GM19023 (cell line): Measurements from ENCODE around the gene EVX1.

ENCODE experiments used
- ATAC-seq: cut with Tn5 transposase; IDR thresholded peaks from one replicate; pipeline ENCODE4 v1.9.1; 2021; ENCODE audit warnings: mild to moderate bottlenecking, moderate library complexity; ENCODE audit not compliant: unreplicated experiment

The EVX1 gene

DNA sequence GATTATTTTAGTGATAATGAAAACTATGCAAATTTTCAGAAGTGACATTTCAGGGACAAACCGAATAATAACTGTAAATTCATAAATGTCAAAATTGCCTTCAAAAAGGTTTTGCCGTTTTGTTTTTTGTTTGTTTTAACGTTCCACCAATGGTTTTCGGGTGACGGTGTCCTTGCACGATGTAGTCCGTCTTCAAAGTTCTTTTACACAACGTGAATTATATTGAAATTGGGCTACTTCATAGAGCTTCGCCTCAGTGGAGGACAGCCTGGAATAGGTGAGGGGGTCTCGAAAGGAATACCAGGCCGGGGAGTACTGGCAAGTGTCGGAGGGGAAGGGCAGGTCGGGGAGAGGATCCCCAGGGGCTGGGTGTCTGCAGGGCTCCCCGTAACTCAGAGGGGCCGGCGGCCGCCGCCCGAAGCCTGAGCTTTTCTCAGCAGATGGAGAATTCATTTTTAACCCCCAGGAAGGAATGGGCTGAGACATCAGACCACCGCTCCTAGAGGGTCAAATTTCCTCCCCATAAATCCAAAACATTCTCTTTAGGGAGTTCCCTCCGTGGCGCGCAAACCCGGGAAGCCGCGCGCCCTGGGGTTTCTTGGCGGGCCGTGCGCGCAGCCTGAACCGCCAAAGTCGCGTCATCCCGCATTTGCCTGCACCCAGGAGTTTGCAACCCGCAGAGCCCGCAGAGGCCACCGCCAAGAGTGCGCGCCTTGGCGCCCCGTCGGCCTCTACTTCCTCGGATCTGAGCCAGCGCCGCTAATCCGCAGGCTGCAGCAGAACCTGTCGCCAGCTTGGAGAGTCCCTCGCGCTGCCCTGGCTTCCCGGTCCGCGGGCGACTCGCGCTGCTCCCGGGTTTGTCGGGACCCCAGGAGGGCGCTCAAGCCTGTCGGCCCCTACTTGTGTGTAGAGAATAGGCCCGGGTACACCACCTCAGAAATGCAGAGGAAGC, 17.3 kb upstream of the EVX1 start:
- ATAC-seq = no peak

DNA sequence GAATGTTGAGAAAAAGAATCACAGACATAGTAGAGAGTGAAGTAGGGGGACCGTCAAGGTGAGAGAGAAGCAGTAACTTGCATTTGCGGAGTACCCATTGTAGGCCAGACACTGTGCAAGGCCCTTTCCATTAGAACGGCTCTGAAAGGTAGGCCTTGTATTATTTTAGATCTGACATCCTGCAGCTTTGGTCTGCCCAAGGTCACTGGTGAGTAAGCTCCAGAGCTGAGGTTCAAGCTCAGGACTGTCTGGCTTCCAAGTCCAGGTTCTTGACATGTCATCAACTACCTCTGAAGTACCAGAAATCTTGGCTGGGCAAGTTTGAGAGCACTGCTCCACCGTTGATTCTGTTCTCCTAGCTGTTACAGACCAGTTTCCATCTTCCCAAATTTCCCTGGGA, 13.2 kb upstream of the EVX1 start:
- ATAC-seq = no peak

DNA sequence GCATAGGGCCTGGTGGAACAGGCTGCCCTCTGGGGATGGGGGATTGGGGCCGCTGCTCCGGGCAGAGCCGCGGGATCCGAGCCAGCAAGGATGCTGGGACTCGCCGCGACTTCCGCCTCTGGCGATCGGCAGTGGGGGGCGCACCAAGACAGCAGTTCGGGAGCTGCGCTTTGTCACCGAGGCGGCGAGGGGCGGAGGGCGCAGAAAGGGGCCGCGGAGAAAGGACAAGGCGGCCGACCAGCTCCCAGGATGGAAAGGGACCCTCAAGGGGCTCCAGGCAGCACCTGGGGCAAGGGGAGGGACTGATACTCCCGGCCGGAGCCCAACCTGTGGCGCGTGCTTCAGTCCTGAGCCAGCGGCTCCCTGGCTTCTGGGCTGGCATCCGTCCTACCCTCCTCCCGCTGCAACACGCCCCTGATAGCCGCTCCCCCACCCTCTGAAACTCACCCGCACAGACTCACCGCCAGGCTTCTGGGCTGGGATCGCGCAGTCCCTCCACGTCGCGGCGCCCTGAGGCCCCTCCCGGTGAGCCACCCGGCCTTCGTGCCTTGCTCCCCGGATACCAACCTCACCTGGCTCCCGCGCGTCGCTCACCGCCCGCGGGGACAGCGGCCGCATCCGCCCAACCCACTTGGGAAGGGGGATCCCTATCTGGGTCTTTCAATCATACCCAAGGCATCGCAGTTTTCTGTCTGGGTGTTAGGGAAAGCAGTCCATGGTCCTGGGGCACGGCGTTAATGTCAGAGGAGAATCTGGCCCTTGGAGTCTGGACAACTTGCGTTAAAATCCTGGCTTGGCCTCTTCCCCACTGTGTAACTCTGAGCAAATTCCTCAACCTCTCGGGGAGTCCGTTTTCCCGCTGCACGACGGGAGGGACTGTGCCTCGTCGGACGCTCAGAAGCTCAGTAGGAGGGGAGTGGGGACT, 7.0 kb upstream of the EVX1 start:
- ATAC-seq = no peak

DNA sequence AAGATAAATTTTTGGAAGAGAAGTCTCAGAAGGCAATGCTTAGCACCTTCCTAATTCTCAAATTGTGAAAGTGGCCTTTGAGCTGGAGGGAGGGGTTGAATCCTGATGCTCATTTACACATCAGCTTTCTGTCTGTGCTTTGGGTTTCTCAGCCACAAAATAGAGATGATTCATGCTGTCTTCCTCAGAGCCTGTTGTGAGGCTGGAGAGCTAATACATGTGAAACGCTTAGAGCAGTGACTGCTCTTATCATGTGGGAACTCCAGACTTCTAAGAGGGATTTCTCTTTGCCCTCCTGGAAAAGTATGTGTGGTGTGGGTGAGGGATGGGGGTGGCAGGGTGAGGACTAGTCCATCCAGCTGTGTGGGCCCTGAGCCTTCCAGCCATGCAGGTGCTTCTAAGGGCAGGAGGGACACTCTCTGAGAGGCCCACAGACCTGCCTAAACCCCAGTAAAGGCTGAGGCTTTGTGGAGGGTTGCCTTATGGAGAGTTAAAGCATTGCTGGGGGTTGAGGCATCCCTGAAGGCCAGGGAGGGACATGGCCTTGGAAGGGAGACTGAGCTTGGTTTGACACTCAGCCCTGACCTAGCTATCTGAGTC, 4.8 kb upstream of the EVX1 start:
- no peak for ATAC-seq

DNA sequence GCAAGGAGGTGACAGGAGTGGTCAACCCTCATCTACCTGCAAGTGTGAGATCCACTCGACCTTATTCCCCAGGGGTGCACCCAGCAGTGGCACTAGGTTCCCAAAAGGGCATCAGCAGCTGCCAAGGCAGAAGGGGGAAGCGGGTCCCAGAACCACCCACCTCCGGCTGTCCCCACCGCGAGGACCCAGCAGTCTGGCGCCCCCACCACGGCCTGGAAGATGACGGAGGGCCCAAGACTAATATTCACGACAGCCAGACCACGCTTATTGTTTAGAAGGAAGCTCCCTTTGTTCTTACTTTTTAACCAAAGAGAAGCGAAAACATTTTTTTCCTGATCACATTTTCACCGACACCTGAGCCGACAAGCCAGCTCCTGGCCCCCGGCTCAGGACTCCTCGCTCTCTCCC, 3.6 kb upstream of the EVX1 start:
- no peak for ATAC-seq

DNA sequence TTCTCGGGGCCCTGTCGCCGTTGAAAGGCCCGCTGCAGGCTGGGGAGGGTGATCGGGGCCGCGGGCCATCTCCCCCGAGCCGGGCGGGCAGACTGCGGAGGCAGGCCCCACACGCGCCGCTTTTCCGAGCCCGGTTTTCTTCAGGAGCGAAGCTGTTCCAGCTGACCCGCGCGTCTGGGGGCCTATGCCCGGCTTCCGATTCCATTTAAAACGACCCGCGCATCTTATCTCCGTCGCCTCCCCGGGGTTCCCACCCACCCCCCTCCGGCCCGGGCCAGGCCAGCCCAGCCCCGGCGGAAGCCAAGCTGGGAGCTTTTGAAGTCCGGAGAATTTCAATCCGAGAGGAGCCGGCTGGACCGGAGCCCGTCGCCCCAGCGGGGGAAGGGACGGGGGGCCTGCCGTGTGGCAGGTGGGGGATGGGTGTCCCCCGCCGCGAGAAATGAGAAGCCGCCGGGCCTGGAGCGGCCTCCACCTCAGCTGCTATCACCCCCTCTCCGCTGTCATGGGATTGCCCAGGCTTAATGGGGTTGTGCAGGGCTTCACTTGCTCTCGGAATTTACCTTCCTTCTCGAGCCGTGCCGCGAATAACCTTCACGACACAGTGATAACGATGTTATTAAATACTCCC, 3.1 kb upstream of the EVX1 start:
- ATAC-seq = no peak

DNA sequence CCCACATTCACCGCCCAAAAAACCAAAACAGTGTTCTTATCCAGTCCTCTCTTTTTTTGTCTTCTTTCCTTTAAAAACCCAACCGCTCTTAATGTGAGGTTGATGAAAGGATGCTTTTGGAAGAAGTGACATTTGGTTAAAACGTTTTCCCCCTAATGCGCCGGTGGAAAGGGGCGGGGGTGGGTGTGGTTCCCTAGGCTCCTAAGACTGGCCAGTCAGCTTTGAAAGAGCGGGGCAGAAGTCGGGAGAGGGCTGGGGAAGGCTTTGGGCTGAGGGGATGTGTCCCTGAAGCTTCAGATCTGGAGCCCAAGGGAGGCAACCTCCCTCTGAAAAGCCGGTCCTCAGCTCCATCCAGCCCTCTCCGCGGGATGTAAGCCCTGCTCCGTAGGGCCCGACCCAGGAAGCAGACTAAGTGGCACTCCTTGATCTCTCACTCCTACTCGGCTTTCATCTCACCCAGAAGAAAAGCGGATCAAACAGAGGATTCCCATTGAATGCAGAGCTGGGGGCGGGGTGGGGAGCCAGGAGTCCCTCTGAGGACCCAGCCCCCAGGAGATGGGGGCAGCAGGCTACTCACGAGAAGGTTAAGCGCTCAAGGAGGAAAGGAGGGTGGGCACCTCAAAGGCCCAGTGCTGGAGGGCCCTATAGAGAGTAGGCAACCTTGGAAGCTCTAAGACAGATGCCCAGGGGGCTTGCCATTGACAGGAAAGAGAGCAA, 2.4 kb upstream of the EVX1 start:
- no peak for ATAC-seq

DNA sequence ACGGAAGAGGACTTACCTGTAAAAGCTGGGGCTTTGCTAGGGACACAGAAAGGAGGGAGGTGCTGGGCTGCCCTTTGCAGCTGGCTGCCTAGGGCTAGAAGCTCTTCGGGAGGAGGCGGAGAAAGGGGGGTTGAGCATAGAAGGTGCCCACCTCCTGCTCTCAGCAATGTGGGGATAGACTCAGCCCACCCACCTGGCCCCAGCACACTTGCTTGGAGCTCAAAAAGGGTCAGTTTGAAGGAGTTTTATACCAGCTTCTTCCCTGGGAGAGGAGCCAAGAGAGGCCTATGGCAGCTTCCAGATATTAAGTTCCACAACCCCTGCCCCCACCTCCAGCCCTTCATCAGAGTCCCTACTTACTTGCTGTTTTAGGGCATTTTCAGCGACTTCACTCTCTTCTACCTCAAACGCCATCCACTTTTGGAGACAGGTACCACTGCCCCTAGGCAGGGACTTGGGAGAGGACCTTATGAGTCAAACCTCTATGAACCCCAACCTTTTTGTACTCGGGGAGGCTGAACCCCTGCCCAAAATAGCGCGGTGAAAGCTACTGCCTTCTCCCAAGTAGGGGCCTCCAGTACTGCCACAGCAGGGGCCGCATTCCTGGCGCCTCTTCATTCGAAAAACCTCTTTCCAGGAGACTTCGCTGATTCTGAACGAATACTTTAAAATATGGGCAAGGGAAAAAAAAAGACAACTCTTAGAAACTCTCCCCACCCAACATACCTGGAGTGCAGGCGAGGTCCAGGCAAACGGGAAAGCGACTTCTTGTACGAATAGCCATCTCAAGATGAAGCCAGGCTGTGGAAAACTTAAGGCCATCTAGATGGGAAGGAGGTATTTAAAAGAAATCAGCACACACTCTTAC, 1.2 kb upstream of the EVX1 start:
- no peak for ATAC-seq

DNA sequence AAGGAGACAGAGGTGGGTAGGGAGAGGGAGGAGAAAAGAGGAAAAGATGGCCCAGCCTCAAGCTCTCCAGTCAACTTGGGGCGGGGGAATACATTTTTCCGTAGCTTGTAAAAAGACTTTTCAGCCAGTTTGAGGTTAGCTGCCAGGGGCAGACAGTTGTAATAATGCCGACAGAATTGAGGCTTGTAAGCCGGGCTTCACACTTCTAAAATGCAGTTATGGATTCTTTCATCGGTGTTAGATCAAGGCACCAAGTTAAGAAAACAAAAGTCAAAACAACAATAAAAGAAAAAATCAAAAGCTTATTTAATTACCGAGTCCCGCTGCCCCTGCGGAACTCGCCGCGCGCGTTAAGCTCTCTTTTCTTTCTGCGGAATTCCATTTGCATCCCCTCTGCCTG, 448 bp upstream of the EVX1 start:
- ATAC-seq = no peak

DNA sequence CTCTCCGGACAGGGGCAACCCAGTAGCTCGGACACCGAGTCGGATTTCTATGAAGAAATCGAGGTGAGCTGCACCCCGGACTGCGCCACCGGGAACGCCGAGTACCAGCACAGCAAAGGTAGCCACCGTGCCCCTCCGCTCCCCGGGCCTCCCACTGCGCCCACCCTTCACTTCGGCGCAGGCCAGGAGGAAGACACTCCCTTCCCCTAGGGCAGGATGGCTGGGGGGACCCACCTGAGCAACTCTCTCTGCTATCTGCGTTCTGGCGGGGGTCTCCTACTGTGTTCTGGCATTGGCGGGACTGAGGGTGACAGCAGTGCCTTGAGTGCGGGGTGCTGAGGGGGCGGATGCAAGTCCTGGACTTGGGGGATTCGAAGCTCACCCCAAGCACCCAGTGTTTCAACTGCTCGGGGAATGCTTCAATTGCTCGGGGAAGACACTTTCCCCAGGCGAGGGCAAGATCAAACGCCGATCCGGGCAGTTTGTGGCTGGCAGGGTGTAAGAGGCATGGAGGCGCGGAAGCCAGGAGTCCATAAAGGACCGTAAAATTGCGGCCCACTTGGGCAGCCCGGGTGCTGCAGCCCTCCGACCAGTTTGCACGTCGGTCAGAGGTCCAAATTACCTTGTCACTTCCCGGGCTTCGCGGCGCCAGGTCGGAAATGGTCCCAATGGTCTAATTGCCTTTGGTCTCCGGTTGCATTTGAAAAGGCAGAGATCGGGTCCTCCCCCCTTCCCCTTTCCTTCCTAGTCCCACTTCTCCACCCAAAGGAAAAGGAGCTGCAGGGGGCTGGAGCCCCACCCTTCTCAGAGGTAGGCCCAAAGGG, 950 bp downstream of the EVX1 start:
- no peak for ATAC-seq

DNA sequence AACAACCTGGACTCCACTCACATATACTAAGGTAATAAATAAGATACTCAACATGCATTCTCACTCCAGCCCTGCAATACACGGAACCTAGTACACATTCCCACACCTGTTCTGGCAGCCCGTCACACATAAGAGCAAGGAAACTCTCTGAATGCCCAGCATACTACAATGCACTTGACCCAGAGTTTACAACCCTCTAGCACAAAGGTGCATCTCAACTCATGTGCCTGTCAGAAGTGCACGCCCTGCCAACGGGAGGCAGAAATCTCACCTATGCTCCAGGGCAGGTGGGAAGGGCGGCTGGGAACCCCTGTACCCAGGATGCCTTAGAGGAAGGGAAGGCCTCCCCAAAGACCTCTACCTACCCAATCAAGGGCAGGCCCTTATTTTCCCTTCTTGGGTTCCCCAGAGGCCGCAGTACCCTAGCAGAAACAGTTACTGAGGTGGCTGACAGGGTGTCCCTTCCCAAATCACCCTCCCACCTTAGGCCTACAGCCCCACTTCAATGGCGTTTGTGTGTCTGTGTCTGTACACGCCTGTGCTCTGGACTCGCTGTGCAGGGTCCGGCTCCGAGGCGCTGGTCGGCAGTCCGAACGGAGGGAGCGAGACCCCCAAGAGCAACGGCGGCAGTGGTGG, 2.0 kb downstream of the EVX1 start:
- no peak for ATAC-seq

DNA sequence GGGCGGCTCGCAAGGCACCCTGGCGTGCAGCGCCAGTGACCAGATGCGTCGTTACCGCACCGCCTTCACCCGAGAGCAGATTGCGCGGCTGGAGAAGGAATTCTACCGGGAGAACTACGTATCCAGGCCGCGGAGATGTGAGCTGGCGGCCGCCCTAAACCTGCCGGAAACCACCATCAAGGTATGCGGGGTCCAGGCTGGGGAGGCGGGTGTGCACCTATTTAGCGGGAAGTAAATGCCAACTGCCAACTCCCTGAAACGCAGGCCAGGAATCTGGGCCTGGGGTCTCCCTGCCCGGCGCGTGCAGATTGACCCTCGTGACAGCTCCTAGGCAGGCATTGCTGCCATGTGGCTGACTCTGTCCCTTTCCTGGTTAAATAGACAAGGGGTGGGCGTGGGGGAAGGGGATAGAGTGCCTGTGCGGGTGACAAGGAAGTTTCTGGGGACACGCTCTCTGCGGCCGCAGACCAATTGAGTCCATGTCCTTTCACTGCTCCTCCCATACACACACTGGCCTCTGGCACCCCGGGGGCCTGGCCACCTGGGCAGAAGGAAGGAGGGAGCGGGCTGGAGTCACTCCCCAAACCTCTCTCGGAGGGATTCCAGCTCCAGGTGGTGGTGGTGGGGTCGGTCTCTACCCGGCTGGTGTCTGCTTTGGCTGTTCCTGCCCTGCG, 2.7 kb downstream of the EVX1 start:
- no peak for ATAC-seq

DNA sequence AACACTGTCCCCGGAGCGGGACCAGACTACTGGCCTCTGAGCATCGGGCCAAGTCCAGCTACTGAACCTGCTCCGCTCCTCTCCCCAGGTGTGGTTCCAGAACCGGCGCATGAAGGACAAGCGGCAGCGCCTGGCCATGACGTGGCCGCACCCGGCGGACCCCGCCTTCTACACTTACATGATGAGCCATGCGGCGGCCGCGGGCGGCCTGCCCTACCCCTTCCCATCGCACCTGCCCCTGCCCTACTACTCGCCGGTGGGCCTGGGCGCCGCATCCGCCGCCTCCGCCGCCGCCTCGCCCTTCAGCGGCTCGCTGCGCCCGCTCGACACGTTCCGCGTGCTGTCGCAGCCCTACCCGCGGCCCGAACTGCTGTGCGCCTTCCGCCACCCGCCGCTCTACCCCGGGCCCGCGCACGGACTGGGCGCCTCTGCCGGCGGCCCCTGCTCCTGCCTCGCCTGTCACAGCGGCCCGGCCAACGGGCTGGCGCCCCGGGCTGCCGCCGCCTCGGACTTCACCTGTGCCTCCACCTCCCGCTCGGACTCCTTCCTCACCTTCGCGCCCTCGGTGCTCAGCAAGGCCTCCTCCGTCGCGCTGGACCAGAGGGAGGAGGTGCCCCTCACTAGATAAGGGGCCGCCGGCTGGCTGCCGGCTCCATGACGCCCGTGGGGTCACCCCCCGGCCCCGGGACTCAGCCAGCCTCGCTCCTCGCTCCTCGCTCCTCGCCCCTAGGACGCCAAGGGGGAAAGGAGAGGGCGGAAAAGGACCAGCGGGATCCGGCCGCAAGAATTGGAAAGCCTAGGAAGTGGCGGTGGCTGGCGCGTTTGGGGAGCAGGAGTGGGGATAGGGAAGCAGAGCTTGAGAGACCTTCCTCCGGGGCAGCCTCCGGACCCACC, 3.4 kb downstream of the EVX1 start:
- no peak for ATAC-seq

DNA sequence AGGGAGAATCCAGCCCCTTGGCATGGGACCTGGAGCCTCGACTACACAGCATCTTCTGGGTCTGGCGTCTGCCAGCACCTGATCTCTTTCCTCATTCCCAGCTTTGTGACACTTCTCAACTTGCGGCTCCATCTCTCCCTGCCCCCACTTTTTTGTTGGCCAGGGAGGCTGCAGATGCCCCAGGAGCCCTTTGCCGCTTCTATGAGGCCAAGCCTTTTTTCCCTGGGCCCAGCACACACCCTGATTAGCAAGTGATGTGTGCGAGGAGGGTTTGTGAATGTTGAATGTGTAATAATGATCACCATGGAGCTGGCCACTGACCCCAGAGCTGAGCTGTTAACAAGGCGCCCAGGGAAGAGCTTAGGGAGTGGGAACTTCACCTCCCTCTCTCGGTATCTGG, 4.4 kb downstream of the EVX1 start:
- ATAC-seq = no peak

DNA sequence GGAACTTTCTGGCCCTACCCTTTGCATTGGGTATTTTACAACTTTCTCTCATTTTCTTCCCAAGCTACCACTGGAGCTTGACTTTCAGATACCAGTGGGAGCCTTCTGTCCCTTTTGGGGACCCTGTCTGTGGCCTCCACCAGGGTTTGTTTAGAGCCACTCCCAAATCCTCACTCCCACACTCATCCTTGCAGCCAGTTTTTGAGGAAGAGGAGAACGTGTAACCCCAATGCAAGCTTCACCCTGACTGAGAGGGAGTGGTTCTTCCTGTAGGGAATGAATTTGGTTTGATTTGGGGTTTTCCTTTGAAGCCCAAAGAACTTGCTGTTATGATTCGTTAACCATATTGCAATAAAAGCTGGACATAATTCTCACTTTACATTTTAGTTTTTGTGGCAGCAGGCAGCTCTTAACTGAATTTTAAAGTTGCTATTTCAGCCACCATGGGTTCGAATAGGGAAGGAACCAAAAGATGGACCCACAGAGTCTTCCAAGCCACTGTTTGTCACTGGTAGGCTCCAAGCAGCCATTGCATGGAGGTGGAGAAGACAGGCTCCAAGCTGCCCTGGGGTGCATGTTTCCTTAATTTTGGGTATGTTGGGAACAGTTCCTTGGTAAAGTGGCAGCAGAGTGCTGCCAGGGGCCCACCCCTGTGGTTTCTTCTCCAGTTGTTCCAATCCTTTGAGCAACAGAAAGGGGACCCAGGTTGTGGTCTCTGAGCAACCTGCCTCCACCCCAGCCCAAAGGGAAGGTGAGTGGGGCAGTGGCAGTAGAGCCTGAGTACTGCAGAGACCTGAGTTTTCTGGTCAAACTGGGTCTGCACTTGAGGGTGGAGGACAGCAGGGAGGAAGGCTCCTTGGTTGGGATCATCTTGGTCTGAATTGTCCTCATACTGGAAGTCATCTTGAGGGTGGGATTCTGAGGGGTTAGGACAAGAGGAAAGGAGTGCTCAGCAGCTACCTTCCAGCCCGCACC, 5.1 kb downstream of the EVX1 start:
- ATAC-seq = no peak
